Right cardiac atrium (tissue), 5 donors: Measurements from ENCODE around the gene RNF213. TPM values are rescaled to one million over a fixed set of nuclear protein-coding genes. Genes with fewer than 3 reads are reported as not detected.
A peak's percentile ranks its signal among the peaks of the same experiment; 100 is the strongest.
"Not testable (repeated sequence)": the region's sequence is repeated elsewhere in the genome, so short reads cannot be mapped to it uniquely, and the experiment has no call there.

Source experiments
- ATAC-seq, 2 donors: fragments of 200-7000 bp; cut with Tn5 transposase; one replicate each; pipeline versions ENCODE4 v1.8.0 to v1.9.1; 2020; ENCODE audit warnings: moderate library complexity in 2 of 2, mild to moderate bottlenecking in 1 of 2
- DNase-seq, 3 donors: peaks; one replicate each; pipeline ENCODE4 v3.0.0-alpha.2; 2020
- H3K27ac ChIP-seq: one replicate; pipeline ENCODE4 v1.5.1; 2013; ENCODE audit warnings: mild to moderate bottlenecking, low read length, control low read depth, moderate library complexity
- H3K27me3 ChIP-seq: one replicate; pipeline ENCODE4 v1.6.1; 2013; ENCODE audit not compliant: control insufficient read depth, insufficient read depth
- H3K4me1 ChIP-seq: one replicate; pipeline ENCODE4 v1.6.1; 2013; ENCODE audit warnings: low read length; ENCODE audit not compliant: control insufficient read depth, insufficient read depth
- H3K4me3 ChIP-seq: one replicate; pipeline ENCODE4 v1.5.1; 2013; ENCODE audit warnings: low read length, control low read depth
- H3K9me3 ChIP-seq: one replicate; pipeline ENCODE4 v1.6.1; 2013; ENCODE audit warnings: low read length; ENCODE audit not compliant: control insufficient read depth
- WGBS: extraction: QIAGEN DNeasy Blood & Tissue Kit; methylation state at CpG from one replicate; pipeline ENCODE4 v1.1.7; 2013; 5-methylcytosine and 5-hydroxymethylcytosine counted together
- intact Hi-C, 4 donors: fragments of 100-400 bp; cut with DNase I; formaldehyde crosslinking; loops; one replicate each; pipeline versions ENCODE4 v1.11.0 to v1.14.0; 2022 to 2023
- polyA plus RNA-seq: library from polyadenylated mRNA; stranded (reverse); fragments of 200-250 nt; gene quantifications from one replicate; pipeline ENCODE4 v1.2.3, GENCODE V29; 2013
- total RNA-seq, 4 donors: library from RNA; stranded (reverse); fragmentation: NEBNext Ultra II Directional; extraction: Animal tissue kit (Norgen Biotek cat#: 25700); gene quantifications; one replicate each; pipeline ENCODE4 v1.2.1, GENCODE V29; 2021
- donor health status: healthy with polysubstance abuse.
- donor health status: DM: no; HTN: yes; CAD: no.
- donor health status: DM: no; HTN: no; CAD: no.
- donor health status: DM: no; HTN: yes; CAD: no; lungs with severe emphysema.
- donor health status: DM: yes; HTN: yes; CAD: no.

The RNF213 gene
- total and polyA plus RNA-seq, 5 donors: 28.7 to 49.7 (median 43.0) TPM

DNA sequence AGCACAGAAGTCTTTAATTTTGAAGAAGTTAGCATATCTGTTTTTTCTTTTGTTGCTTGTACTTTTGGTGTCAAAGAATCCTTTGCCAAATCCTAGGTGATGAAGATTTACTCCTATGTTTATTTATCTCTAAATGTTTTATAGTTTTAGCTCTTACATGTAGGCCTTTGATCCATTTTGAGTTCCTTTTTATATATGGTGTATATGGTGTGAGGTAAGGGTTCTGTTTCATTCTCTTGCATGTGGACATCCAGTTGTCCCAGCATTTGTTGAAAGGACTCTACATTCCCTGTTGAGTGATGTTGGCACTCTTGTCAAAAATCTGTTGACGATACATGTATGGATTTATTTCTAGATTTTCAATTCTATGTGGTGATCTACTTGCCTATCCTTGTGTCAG, 62.2 kb downstream of the RNF213 start:
- WGBS: 97% methylated on average over 1 of the region's 1 CpG
- no peak for ATAC-seq
- Histone ChIP-seq H3K27me3 (no peaks in the 10 kb centered on the region), H3K4me1 (no peaks in the 10 kb centered on the region), H3K9me3 (no peaks in the 10 kb centered on the region), H3K4me3 (no peak overlapping the region), H3K27ac (no peak overlapping the region)
- no peak for DNase-seq
- intact Hi-C loops: no loop called here

DNA sequence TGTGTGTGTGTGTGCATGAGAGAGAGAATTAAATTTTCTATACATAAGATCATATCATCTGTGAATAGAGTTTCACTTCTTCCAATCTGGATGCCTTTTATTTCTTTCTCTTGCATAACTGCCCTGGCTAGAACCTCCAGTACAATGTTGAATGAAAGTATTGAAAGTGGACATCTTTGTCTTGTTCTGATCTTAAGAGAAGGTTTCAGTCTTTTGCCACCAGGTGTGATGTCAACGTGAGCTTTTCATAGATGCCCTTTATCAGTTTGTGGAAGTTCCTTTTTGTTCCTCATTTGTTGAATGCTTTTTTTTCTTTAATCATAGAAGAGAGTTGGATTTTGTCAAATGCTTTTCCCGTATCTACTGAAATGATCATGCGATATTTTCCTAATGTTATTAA, 63.3 kb downstream of the RNF213 start:
- intact Hi-C loops: no loop called here
- H3K27ac ChIP-seq: no peak overlapping the region

DNA sequence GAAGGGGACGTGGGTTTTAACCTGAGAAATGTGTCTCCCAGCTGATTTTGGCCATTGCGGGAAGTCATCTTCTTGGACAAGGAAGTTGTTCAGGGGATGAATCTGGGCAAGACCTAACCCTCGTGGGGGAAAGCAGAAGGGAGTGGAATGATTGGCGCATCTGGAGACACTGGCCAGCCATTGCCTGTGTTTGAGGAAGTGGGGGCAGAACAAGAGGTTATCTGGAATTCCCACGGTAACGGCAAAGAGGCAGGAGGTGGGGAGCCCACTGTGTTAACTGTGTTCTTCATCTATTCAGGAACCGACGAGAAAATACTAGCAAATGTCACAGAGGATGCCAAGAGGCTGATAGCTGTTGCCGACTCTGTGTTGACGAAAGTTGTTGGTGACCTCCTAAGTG, 66.9 kb downstream of the RNF213 start:
- peak; percentile 80 to 93 for ATAC-seq
- peak in 1 of 3 donors; percentile 30 for DNase-seq
- no peaks in the 10 kb centered on the region for H3K9me3 ChIP-seq
- WGBS: 53% methylated on average over 10 of the region's 10 CpGs
- H3K4me1 ChIP-seq: no peaks in the 10 kb centered on the region
- no peak overlapping the region for H3K4me3 ChIP-seq
- intact Hi-C loops: no loop called here
- no peak overlapping the region for H3K27ac ChIP-seq
- no peaks in the 10 kb centered on the region for H3K27me3 ChIP-seq

More for the DNA sequence above, 63.3 kb downstream of the RNF213 start:
- 89% methylated on average over 3 of the region's 3 CpGs for WGBS
- no peaks in the 10 kb centered on the region for H3K4me1 ChIP-seq
- no peak overlapping the region for H3K4me3 ChIP-seq
- DNase-seq (no peak), ATAC-seq (no peak)
- H3K9me3 ChIP-seq: no peaks in the 10 kb centered on the region
- no peaks in the 10 kb centered on the region for H3K27me3 ChIP-seq

DNA sequence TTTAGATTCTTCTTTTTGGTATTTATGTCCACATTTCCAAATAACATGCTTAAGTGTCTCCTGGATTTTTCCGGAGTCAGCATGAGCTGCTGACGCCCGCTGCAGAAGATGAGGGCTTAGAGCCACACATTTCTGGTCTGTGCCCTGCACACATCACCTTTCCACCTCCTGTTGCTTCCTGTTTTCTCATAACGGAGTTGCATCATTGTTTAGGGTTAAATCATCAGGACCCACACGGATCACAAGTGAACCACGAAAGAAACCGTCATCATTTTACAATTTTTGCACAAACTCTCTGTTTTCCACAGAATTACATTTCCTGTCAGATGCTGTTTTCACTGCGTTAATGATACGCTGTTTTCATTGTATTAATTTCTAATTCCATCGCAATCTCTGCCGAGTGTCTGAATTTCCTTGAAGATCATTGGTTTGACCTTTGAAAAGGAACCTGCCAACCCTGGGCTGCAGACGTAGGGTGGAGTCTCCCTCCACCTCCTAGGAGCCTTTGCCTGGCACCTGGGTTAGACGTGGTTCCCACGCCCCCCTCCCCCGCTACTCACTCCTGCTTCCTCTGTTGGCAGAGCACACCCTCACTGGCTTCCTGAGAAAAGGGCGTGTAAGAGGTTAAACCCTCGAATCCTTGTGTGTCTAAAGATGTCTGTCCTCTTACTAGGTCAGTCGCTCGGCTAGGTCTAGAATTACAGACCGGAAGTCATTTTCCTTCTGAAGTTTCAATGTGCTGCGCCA, 68.2 kb downstream of the RNF213 start:
- intact Hi-C loops: no loop called here
- no peak overlapping the region for H3K4me3 ChIP-seq
- DNase-seq (peak in 1 of 3 donors; percentile 57), ATAC-seq (peak in 1 of 2 donors; percentile 38)
- 82% methylated on average over 21 of the region's 21 CpGs for WGBS
- no peaks in the 10 kb centered on the region for H3K4me1 ChIP-seq
- no peaks in the 10 kb centered on the region for H3K27me3 ChIP-seq
- no peaks in the 10 kb centered on the region for H3K9me3 ChIP-seq
- no peak overlapping the region for H3K27ac ChIP-seq

DNA sequence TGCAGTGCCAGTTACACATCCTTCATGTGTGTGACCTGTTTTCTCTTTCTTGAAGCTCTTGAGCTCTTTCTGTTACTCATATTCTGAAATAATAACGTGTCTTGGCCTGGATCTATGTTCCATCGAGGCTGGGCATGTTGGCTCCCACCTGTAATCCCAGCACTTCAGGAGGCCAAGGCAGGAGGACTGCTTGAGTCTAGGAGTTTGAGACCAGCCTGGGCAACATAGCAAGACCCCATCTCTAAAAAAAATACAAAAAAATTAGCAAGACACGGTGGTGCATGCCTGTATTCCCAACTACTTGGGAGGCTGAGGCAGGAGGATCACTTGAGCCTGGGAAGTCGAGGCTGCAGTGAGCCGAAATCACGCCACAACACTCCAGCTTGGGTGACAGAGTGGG, 68.8 kb downstream of the RNF213 start:
- intact Hi-C loops, H3K27me3 ChIP-seq, H3K27ac ChIP-seq, DNase-seq, ATAC-seq, H3K4me3 ChIP-seq, H3K9me3 ChIP-seq, H3K4me1 ChIP-seq: not testable (repeated sequence)
- 98% methylated on average over 6 of the region's 6 CpGs for WGBS

DNA sequence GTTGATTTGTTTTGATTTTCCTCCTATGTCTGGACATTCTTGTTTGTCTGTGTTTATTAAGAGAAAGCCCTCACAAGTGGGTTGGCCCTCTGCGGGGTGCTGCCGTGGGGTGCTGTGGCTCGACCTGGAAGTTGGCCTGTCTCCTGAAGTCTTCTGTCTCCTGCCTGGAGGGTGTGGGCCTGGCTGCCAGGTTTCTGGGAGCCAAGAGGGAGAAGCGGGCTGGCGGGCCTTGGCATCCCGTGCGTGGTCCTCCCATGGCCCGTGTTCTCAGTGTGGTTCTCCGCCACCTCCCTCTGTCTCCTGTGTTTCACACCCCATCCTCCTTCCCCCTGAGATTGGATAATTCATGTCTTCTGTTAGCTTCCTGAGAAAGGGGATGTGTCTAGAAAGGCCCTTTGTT, 69.6 kb downstream of the RNF213 start:
- DNase-seq (no peak), ATAC-seq (no peak)
- no peaks in the 10 kb centered on the region for H3K9me3 ChIP-seq
- no peaks in the 10 kb centered on the region for H3K27me3 ChIP-seq
- WGBS: 96% methylated on average over 9 of the region's 9 CpGs
- intact Hi-C loops: no loop called here
- H3K4me3 ChIP-seq: no peak overlapping the region
- H3K27ac ChIP-seq: no peak overlapping the region
- no peaks in the 10 kb centered on the region for H3K4me1 ChIP-seq

DNA sequence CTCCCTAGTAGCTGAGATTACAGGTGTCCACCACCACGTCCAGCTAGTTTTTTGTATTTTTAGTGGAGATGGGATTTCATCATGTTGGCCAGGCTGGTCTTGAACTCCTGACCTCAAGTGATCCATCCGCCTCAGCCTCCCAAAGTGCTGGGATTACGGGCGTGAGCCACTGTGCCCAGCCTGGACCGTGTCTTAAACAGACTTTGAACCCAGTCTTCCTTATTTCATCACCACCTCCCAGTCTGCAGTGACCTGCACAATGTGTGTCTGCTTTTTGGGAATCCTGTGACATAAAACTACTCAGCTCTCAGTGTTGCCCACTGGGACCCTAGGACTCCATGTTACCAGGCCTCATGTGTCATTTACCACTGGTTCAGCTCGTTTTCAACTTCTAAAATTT, 70.3 kb downstream of the RNF213 start:
- H3K27me3 ChIP-seq, DNase-seq, H3K9me3 ChIP-seq, ATAC-seq, H3K4me3 ChIP-seq, intact Hi-C loops, H3K4me1 ChIP-seq, H3K27ac ChIP-seq: not testable (repeated sequence)
- WGBS: 94% methylated on average over 6 of the region's 6 CpGs

DNA sequence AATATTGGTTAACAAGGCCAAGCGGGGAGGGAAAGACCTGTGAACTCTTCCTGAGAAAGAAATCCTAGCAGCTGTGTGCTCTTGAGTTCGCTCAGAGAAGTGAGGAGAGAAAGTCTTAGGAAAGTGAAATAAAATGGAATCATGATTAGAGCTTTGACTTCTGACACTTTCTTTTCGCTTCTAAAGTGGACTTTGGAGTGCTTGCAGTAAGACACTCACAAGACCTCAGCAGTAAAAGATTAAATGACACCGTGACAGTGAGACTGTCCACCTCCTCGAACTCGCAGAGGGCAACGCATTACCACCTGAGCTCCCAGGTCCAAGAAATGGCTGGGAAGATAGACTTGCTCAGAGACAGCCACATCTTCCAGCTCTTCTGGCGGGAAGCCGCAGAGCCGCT, 71.2 kb downstream of the RNF213 start:
- 92% methylated on average over 10 of the region's 10 CpGs for WGBS
- no peaks in the 10 kb centered on the region for H3K27me3 ChIP-seq
- H3K9me3 ChIP-seq: no peaks in the 10 kb centered on the region
- no peak overlapping the region for H3K4me3 ChIP-seq
- ATAC-seq: no peak
- H3K4me1 ChIP-seq: no peaks in the 10 kb centered on the region
- no peak overlapping the region for H3K27ac ChIP-seq
- intact Hi-C loops: no loop called here
- no peak for DNase-seq

DNA sequence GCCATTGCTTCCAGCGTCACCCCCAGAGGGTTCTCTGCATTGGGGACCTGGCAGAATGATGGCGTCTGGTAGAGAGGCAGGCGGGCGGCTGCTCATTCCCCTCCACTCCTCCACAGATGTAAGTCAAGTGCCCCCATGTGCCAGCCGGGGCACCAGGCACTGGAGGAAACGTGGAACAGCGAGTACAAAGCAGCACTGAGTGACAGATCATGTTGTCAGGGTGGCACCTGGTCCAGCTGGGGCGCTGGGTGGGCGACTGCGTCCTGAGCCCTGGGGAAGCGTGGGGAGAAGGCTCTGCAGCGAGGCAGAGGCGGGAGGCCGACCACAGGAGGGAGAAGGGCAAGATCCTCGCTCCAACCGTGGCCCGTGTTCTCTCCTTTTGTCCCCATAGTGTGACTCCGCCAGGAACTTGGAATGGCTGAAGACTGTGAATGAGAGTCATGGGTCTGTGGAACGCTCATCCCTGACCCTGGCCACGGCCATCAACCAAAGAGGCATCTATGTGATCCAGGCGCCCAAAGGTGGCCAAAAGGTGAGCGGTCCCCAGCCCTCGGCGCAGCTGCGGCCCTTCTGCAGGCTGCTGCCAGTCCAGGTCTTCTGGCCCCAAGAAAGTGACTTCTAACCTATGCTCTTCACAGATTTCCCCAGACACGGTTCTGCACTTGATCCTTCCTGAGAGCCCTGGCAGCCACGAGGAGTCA, 76.7 kb downstream of the RNF213 start:
- Histone ChIP-seq H3K4me1 (no peaks in the 10 kb centered on the region), H3K27me3 (no peaks in the 10 kb centered on the region), H3K27ac (no peak overlapping the region), H3K9me3 (no peaks in the 10 kb centered on the region), H3K4me3 (no peak overlapping the region)
- intact Hi-C loops: no loop called here
- ATAC-seq: no peak
- DNase-seq: no peak
- 91% methylated on average over 27 of the region's 27 CpGs for WGBS

DNA sequence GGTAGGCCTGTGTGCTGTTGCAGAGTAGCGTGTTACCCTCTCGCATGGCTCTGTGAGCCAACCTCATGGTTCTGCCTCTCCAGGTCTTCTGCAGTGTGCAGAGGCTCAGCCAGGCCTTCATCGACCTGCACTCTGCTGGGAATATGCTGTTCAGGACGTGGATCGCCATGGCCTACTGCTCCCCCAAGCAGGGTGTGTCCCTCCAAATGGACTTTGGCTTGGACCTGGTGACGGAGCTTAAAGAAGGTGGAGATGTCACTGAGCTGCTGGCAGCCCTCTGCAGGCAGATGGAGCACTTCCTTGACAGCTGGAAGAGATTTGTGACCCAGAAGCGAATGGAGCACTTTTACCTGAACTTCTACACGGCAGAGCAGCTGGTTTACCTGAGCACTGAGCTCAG, 78.5 kb downstream of the RNF213 start:
- DNase-seq (no peak), ATAC-seq (no peak)
- Histone ChIP-seq H3K27ac (no peak overlapping the region), H3K27me3 (no peaks in the 10 kb centered on the region), H3K4me1 (no peaks in the 10 kb centered on the region), H3K4me3 (no peak overlapping the region), H3K9me3 (no peaks in the 10 kb centered on the region)
- 88% methylated on average over 8 of the region's 8 CpGs for WGBS
- intact Hi-C loops: no loop called here

DNA sequence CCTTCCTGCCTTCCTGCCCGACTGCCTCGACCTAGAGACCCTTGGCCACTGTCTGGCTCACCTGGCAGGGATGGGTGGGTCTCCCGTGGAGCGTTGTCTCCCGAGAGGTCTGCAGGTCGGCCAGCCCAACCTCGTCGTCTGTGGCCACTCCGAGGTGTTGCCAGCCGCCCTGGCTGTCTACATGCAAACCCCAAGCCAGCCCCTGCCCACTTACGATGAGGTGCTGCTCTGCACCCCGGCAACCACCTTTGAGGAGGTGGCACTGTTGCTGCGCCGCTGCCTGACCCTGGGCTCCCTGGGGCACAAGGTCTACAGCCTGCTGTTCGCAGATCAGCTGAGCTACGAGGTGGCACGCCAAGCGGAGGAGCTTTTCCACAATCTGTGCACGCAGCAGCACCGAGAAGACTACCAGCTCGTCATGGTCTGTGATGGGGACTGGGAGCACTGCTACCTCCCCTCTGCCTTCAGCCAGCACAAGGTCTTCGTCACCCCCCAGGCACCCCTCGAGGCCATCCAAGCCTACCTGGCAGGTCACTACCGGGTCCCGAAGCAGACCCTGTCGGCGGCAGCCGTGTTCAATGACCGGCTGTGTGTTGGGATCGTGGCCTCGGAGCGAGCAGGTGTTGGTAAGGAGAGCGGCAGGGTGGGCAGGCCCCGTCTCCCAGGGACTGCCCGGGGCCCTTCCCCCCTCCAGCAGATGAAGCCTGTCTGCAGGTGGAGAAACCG, 79.2 kb downstream of the RNF213 start:
- intact Hi-C loops: no loop called here
- Histone ChIP-seq H3K27ac (no peak overlapping the region), H3K27me3 (no peaks in the 10 kb centered on the region), H3K9me3 (no peaks in the 10 kb centered on the region), H3K4me1 (no peaks in the 10 kb centered on the region), H3K4me3 (no peak overlapping the region)
- peak in 1 of 2 donors; percentile 38 for ATAC-seq
- 92% methylated on average over 36 of the region's 36 CpGs for WGBS
- DNase-seq: no peak
